WTC11 (cell line): ENCODE measurements around the gene VIPR2. TPM values are rescaled to one million over a fixed set of nuclear protein-coding genes. Genes with fewer than 3 reads are reported as not detected.

Experiments
- ATAC-seq: fragments of 200-7000 bp; cut with Tn5 transposase; 2 replicates; pipeline ENCODE4 v1.10.0; 2021; ENCODE audit warnings: mild to moderate bottlenecking, moderate library complexity
- CTCF ChIA-PET: fragments of 300-600 bp; sonication (Branson Sonifier 250); formaldehyde crosslinking; loops from one replicate; lab custom pipeline; 2021; ENCODE audit warnings: antibody characterized with exemption; lab: Charles Lee
- POLR2A ChIA-PET: fragments of 350-600 bp; sonication (Branson Sonifier 250); formaldehyde crosslinking; loops from one replicate; lab custom pipeline; 2021; ENCODE audit warnings: antibody characterized with exemption; lab: Charles Lee
- DNase-seq: peaks from one replicate; pipeline ENCODE4 v3.0.0; 2021; ENCODE audit warnings: low spot score
- H3K27ac Mint-ChIP-seq: 2 replicates; pipeline ENCODE4 v1.8.0; 2021; ENCODE audit warnings: mixed read lengths
- H3K27me3 Mint-ChIP-seq: 2 replicates; pipeline ENCODE4 v1.8.0; 2021; ENCODE audit warnings: low read depth, mild to moderate bottlenecking, moderate library complexity, mixed read lengths
- H3K36me3 Mint-ChIP-seq: 2 replicates; pipeline ENCODE4 v1.8.0; 2021; ENCODE audit warnings: mixed read lengths
- H3K4me1 Mint-ChIP-seq: 2 replicates; pipeline ENCODE4 v1.8.0; 2022; ENCODE audit warnings: mixed read lengths
- H3K4me3 Mint-ChIP-seq: 2 replicates; pipeline ENCODE4 v1.8.0; 2021; ENCODE audit warnings: mild to moderate bottlenecking, moderate library complexity, mixed read lengths
- H3K9me3 Mint-ChIP-seq: 2 replicates; pipeline ENCODE4 v1.8.0; 2021; ENCODE audit warnings: mixed read lengths
- AFF4 ChIP-seq: sonication (generic); formaldehyde crosslinking; IDR thresholded peaks from 2 replicates; pipeline ENCODE4 v1.8.1; 2023; ENCODE audit warnings: mild to moderate bottlenecking, missing genetic modification reagents, borderline replicate concordance
- AR ChIP-seq: fragments of 250-450 bp; sonication (Bioruptor Pico); IDR thresholded peaks from 2 replicates; pipeline ENCODE4 v1.9.0; 2021; ENCODE audit warnings: mild to moderate bottlenecking
- ATF2 ChIP-seq: sonication (generic); formaldehyde crosslinking; IDR thresholded peaks from 2 replicates; pipeline ENCODE4 v1.8.1; 2022; ENCODE audit warnings: low read depth, missing genetic modification reagents, borderline replicate concordance
- ATF3 ChIP-seq: sonication (generic); formaldehyde crosslinking; conservative IDR thresholded peaks from 2 replicates; pipeline ENCODE4 v1.8.1; 2022; ENCODE audit warnings: mild to moderate bottlenecking, missing genetic modification reagents
- ATF6 ChIP-seq: sonication (generic); formaldehyde crosslinking; IDR thresholded peaks from 2 replicates; pipeline ENCODE4 v1.8.1; 2023; ENCODE audit warnings: mild to moderate bottlenecking, missing genetic modification reagents
- FOXK1 ChIP-seq: sonication (generic); formaldehyde crosslinking; IDR thresholded peaks from 2 replicates; pipeline ENCODE4 v1.8.0; 2022; ENCODE audit warnings: mild to moderate bottlenecking, moderate library complexity, missing genetic modification reagents
- GRHL2 ChIP-seq: fragments of 250-450 bp; sonication (Bioruptor Pico); IDR thresholded peaks from 2 replicates; pipeline ENCODE4 v1.8.0; 2022; ENCODE audit warnings: mild to moderate bottlenecking, moderate library complexity; ENCODE audit not compliant: insufficient replicate concordance, severe bottlenecking
- KAT7 ChIP-seq: sonication (generic); formaldehyde crosslinking; IDR thresholded peaks from 2 replicates; pipeline ENCODE4 v1.8.1; 2023; ENCODE audit warnings: missing genetic modification reagents, mild to moderate bottlenecking, borderline replicate concordance
- MAX ChIP-seq: sonication (generic); formaldehyde crosslinking; IDR thresholded peaks from 2 replicates; pipeline ENCODE4 v1.8.0; 2022; ENCODE audit warnings: mild to moderate bottlenecking, missing genetic modification reagents
- RORB ChIP-seq: fragments of 250-450 bp; sonication (Bioruptor Pico); IDR thresholded peaks from 2 replicates; pipeline ENCODE4 v1.9.0; 2021; ENCODE audit warnings: mild to moderate bottlenecking
- USF1 ChIP-seq: sonication (generic); formaldehyde crosslinking; IDR thresholded peaks from 2 replicates; pipeline ENCODE4 v1.8.0; 2022; ENCODE audit warnings: mild to moderate bottlenecking, missing genetic modification reagents
- ZMAT4 ChIP-seq: fragments of 250-450 bp; sonication (Bioruptor Pico); IDR thresholded peaks from 2 replicates; pipeline ENCODE4 v1.9.0; 2021; ENCODE audit warnings: mild to moderate bottlenecking
- ZNF423 ChIP-seq: fragments of 250-450 bp; sonication (Bioruptor Pico); IDR thresholded peaks from 2 replicates; pipeline ENCODE4 v2.1.2; 2022; ENCODE audit warnings: mild to moderate bottlenecking, moderate library complexity
- ZNF425 ChIP-seq: fragments of 250-450 bp; sonication (Bioruptor Pico); conservative IDR thresholded peaks from 2 replicates; pipeline ENCODE4 v1.9.0; 2021; ENCODE audit warnings: mild to moderate bottlenecking
- total RNA-seq: library from RNA; stranded (reverse); gene quantifications from 3 replicates; pipeline ENCODE4 v1.2.3, GENCODE V29; 2021

The VIPR2 gene
- total RNA-seq, 1 experiment from 2014 or later: 7.5 TPM

- TF ChIP-seq ZMAT4 (CRISPR knock-in tag) (no peak), USF1 (CRISPR knock-in tag) (no peak), AR (CRISPR knock-in tag) (no peak), RORB (CRISPR knock-in tag) (no peak)
Observed at GRCh38 chr7:159071260-159071659, 73.4 kb downstream of the VIPR2 start (continued).

- DNase-seq: no peak
- POLR2A ChIA-PET: no interaction called here
- CTCF ChIA-PET: no interaction called here
- no peak for TF ChIP-seq ATF2 (CRISPR knock-in tag)
- no peak for TF ChIP-seq KAT7 (CRISPR knock-in tag)
- no peak for TF ChIP-seq MAX (CRISPR knock-in tag)
- no peak for TF ChIP-seq GRHL2 (CRISPR knock-in tag)
- TF ChIP-seq ZNF423 (CRISPR knock-in tag): no peak
- TF ChIP-seq ATF3 (CRISPR knock-in tag): no peak
- no peak for TF ChIP-seq ZNF425 (CRISPR knock-in tag)
- TF ChIP-seq USF1 (CRISPR knock-in tag): no peak
- no peak for TF ChIP-seq AFF4 (CRISPR knock-in tag)
- no peak for TF ChIP-seq ATF6 (CRISPR knock-in tag)
- TF ChIP-seq FOXK1 (CRISPR knock-in tag): no peak
Observed at GRCh38 chr7:159070431-159071148, 74.1 kb downstream of the VIPR2 start.

More at GRCh38 chr7:159070431-159071148, 74.1 kb downstream of the VIPR2 start:
- Mint-ChIP-seq H3K4me3 (no peak overlapping the region), H3K27me3 (no peaks in the 10 kb centered on the region), H3K9me3 (no peaks in the 10 kb centered on the region), H3K27ac (no peak overlapping the region), H3K4me1 (0 out of 2 replicates have a peak, but pooled peaks cover 3% of the 10 kb centered on the region), H3K36me3 (no peaks in the 10 kb centered on the region)
- no peak for ATAC-seq
